HG02852 (cell line): ENCODE results near the gene PITPNM3.
"Not testable (repeated sequence)": the region's sequence is repeated elsewhere in the genome, so short reads cannot be mapped to it uniquely, and the experiment has no call there.

Experiments
- ATAC-seq: cut with Tn5 transposase; IDR thresholded peaks from one replicate; pipeline ENCODE4 v1.9.1; 2021; ENCODE audit warnings: mild to moderate bottlenecking, moderate library complexity; ENCODE audit not compliant: unreplicated experiment

The PITPNM3 gene

DNA sequence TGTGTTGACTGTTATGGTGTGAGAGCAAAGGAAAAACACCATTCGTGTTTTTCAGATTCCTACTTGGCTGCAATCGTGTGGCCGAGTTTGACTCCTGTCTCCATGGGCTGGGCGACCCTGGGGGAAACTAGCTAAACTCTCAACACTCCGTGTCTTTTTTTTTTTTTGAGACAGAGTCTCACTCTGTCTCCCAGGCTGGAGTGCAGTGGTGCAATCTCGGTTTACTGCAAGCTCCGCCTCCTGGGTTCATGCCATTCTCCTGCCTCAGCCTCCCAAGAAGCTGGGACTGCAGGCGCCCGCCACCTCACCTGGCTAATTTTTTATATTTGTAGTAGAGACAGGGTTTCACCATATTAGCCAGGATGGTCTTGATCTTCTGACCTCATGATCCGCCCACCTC lies 73.6 kb downstream of the PITPNM3 start:
- not testable (repeated sequence) for ATAC-seq

DNA sequence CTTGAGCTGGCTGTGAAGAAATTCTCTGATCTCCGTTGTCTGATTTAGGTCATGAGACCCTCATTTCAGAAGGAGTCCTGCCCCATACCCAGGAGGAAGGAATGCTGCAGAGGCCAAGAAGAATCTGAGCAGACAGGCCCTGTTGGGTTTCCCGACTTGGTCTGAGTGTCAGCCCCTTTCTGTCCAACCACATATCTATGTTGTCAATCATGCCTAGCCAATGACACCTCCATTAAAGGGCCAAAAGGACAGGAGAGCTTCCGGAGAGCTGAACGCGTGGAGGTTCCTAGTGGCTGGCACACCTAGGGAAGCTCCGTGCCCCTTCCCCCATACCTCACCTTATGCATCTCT lies 74.3 kb downstream of the PITPNM3 start:
- no peak for ATAC-seq

DNA sequence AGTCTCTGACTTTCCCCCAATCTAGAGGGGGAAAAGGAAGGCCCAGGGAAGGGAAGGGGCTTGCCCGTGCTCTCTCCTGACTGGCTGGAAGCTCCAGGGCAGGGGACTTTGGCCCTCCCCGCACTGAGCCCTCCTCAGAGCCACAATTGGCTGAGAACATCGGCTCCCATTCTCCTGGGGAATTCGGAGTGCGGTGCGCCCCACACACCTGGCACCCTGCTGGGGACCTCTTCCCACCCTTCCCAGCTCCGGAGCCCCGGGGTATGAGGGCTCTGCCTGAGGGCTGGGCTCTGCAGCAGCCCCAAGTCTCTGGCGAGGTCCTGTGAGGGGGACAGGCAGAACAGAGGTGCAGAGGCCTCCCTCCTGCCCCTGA lies 76.1 kb downstream of the PITPNM3 start:
- no peak for ATAC-seq

DNA sequence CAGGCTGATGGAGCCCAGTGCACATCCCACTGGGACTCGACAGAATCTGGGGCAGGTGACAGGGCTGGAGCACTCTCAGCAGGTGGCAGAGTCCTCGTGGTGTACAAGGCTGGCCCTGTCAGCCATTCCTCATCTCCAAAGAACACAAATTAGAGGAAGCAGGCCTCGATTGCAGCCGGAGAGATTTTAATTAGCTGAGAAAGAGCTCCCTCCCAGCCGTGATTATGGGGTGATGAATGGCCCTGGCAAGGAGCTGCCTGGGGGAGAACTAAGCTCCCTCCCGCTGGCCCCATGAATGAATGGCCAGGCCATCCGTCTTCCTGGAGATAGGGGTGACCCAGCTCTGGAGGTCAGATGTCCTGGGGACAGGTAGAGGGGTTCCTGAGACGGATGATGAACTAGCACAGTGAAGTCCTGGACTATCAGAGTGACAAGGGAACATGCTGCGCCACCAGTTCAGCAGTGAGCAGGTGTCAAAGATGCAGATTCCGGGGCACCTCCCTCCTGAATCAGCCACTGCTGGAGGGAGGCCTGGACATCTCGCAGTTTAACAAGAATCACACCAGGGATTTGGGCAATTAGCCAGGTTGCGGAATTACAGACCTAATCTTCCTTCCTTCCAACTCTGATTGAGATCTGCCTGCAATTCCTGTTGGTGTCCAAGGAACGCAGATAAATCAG lies 76.6 kb downstream of the PITPNM3 start:
- no peak for ATAC-seq

DNA sequence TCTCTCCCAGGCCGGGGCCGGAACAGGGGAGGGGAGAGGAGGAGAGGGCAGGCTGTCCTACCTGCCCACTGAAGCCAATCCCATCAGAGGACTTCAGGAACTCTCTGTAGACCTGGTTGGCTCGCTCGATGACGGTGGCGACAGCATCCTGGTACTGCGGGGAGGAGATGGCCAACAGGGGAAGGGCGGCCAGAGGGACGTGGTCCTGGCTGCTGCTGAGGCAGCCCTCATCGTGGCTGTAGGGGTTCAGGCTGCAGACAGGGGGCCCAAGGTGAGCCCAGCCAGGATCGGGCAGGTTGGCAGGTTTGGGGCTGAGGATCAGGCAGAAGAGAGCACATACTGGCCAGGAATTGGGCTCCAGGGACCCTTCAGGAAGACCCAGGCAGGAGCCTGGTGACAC lies 77.9 kb downstream of the PITPNM3 start:
- ATAC-seq: no peak

DNA sequence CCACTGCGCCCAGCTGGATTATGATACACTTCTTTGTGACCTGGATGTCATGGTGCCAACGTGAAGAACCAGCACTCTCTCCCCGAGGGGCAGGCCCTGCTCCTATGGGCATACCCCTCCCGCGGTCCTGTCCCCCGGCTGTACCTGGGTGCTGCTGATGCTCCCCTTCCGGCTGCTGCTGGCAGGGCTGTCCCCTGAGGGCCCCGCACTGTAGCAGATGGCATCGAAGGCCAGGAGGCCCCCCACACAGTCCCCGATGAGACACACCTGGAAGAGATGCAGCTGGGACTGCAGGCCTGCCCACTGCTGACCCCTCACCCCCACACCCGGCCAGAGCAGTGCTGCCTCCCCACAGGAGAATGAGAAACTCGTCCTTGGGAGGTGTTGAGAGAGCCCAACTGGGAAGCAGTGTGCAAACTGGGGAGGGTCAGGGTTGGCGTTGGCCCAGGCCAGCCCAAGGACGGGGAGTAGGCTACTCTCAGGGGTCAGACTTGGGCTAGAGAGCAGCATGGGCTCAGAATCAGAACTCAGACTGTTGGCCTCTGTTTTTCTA lies 78.4 kb downstream of the PITPNM3 start:
- no peak for ATAC-seq

DNA sequence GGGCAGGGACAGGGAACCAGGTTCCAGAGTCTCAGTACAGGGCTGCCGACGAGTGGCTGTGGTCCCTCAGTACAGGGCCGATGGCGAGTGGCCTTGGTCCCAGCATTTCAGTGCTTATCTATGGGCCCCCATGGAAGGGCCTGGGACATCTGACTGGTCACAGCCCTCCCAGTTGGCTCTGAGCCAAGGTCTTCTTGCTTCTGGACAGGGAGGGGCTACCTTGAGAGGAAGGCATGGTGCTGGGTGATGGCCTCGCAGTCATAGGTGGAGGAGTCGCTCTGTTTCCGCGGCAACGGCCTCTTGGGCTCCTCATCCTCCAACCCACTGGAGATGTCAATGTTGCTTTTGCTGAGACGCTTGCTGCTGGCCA lies 79.6 kb downstream of the PITPNM3 start:
- no peak for ATAC-seq

DNA sequence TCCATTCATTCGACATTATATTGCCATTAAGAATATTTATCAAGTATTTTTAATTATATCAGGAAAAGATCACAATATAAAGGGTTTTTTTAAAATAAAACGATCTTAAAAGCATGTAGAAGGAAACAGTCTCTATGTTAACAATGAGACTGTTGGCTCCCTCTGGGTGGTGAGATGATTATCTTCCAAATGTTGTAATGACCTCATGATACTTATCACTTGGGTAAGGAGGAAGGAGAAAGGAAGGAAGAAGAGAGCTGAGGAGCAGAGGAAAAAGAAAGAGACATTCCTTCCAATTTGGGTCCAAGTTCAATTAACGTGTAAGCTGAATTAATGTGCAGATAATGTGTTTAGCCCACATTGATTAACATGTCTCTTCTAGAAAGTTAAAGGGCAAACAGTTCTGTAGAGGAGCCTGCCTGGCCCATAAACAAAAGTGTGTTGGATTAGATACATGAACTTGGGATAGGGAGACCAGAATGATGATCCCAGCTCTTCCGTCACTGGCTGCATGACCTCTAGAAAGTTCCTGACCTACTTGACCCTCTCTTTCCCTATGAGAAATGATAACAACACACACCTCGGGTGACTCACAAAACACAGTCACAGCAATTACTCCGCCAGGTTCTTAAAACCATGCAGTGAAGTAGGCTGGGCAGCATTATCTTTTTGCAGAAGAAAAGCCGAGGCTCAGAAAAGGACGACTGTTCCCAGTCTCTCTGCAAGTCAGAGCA lies 80.1 kb downstream of the PITPNM3 start:
- ATAC-seq: no peak

DNA sequence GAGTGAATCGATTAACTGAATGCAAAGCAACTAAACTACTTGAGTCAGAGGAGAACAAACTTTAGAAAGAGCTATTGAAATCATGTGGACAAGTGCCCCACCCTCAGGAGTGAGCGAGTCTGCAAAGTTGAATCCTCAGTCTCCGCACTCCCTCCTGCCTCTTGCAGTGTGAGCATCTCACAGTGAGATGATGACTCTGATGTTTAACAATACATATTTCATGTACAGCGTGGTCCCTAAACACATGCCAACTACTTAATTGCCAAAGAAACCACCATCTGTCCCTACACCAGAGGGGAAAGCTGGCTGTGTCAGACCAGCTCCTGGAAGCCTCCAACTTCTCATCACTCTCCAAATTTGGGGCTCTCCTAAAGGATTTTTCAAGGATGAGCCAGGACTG lies 80.9 kb downstream of the PITPNM3 start:
- ATAC-seq: no peak

DNA sequence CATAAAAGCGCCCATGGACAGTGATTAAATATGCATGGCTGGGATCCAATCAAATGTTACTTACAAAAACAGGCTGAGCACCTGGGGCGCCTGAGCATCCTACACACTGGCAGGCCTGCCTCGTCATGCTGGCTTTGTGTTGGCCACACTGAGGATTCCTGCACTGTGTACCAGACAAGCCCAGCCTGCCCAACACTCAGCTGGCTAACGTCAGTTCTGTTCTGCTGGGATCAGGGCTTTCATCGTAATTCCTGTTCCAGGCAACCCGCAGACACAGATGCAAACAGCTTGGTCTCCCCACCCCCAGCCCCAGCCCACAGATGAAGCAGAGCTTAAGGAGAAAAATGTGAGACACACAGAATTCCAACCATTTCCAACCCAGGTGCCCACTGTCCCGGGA lies 81.4 kb downstream of the PITPNM3 start:
- no peak for ATAC-seq

DNA sequence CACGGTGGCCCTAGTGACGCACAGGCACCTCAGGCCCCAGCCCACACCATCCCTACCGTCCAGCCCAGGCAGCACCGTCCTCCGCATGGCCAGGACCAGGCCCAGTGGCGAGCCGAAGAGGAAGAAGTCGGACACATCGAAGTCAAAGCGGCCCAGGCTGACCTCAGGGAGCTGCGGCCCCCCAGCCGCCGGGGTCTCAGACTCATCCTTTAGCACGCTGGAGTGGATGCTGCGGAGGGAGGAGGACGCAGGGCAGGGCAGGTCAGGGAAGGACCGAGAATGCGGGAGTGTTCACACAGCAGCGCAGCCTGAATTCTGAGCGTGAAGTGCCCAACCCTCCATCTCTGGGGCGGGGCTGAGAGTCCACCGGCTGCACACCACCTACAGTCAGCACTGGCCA lies 82.0 kb downstream of the PITPNM3 start:
- ATAC-seq: no peak

DNA sequence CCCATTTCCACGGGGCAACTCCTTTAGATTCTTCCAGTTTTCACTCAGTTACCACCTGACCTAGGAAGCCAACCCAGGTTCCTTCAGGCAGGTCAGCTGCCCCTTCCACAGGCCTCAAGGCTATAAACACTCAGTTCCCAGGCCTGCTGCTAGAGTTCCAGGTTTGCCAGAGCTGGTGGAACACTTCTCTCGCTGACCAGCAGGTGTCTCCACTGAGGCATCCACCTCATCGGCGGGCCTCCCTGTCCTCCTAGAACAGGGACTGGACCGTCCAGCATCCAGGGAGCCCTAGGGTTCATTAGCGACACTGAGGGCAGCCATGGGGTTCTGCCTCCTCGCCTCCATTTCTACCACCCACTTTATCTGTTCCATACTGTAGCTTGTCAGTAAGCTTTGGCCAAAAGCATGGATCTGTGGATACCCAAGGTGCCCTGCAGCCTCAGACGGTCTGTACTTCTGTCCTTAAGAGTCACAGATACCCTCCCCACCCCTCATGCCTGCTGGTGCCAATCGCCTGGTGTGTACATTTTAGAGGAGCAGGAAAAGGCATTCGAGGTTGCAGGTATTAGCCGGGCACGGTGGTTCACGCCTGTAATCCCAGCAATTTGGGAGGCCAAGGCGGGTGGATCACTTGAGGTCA lies 83.1 kb downstream of the PITPNM3 start:
- ATAC-seq: no peak

DNA sequence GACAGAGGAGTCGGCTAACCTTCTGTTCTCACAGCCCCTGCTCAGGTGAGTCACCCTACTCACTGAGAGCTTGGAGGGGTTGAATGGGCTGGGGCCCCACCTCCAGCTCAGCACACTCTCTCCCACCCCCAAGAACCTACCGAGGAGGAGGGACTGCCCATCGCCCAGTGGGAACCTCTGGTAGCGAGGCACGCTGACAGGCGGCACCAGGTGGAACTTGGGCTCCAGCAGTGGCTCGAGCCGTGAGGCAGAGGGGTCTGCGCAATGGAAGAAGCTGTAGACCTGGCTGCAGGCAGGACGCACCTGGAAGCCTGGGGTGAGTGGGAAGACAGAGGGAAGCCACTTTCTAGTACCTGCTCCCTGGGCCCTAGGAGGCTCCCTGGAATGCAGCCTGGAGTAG lies 83.8 kb downstream of the PITPNM3 start:
- ATAC-seq: no peak

DNA sequence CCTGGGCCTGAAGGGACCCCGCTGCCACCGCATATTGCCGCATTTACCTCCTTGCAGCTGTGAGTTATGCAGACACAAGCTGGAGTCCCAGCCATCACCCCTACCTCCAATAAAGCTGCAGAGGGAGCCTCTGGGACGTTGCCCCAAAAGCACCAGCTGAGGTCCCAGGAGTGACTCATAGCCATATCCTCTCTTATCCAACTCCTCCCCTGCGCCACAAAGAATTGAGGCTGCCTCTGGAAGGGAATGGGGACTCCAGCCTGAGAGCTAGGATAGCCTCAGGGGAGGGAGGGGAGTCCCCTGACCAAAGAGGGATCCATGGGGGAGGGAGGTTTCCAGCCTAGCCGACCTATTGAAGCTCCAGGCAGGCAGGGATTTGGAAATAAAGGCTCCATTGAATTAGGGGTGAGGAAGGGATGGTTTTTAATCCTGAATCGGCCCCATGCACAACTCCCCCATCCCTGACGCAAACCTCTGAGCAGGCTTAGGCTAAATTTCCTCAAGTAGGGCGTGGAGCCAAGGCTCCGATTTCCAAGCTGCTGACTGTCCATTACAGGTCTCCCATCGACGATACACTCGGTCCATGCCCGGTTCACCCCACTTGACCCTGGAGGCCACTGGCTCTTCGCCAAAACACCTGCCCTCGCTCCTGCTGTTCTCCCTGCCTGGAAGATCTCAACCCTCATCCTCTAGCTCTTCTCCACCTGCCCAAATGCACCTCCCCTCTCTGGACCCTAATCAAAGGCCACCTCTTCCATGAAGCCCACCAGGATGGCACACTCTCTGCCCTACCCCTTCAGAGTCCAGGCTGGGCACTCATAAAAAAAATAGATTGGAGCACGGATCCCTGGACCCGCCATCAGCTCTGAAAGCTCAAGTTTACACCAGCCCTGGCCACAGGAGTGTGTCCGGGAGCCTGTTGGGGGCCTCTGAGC lies 84.6 kb downstream of the PITPNM3 start:
- no peak for ATAC-seq

DNA sequence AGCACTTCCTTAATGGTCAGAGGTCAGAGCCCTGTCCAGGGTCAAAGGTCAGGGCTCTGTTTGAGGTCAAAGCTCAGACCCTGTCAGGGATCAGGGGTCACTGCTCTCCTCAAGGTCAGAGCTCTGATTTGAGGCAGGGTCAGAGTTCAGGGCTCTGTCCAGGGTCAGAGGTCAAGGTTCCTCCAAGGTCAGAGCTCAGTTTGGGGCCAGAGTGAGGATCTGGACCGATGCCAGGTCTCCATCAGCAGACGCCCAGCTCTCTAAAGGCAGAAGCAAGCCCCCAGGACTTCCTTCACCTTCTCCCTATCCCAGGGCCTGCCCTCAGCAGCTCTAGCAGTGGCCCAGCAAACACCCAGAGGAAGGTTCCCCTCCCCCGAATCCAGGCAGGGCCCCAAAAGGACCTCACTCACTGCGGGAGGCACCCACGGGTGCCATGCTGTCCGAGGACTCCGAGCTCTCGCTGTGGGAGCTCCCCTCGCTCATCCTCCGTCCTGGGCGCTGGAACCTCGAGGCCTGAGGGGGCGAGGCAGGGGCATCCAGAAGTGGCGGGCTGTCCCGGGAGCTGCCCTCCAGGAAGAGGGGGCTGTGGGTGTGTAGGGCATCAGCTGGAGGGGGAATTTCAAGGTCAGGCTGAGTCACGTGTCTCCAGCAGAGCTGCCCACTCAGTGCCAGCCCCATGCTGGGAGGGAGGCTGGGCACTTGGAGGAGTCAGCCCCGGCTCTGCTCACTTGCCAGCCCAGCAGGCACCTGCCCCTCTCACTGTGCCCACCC lies 85.4 kb downstream of the PITPNM3 start:
- no peak for ATAC-seq

DNA sequence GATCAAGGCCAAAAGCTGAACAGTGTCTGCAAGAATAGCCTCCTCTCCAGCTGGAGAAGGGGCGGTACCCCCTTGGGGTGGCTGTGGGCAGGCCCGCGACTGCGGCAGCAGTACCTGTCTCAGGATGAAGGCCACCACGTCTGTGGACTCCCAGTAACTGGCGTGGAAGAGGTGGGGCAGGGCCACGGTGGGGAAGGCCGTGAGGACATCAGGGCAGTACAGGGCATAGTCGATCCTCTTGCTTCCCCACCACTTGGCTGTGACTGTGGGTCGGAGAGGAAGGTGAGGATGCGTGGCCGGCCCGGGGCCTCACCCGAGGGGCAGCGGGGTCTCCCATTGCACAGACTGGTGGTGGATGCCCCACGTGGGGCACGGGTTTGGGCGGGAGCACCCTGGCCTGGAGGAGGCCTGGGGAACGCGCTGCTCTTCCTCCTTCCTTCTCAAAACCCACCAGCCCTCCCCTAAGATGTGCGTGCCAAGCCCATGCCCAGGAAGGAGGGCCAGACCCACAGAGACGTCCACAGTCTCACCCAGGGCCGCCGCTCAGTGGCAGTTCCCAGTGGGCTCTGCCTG lies 86.1 kb downstream of the PITPNM3 start:
- ATAC-seq: no peak

DNA sequence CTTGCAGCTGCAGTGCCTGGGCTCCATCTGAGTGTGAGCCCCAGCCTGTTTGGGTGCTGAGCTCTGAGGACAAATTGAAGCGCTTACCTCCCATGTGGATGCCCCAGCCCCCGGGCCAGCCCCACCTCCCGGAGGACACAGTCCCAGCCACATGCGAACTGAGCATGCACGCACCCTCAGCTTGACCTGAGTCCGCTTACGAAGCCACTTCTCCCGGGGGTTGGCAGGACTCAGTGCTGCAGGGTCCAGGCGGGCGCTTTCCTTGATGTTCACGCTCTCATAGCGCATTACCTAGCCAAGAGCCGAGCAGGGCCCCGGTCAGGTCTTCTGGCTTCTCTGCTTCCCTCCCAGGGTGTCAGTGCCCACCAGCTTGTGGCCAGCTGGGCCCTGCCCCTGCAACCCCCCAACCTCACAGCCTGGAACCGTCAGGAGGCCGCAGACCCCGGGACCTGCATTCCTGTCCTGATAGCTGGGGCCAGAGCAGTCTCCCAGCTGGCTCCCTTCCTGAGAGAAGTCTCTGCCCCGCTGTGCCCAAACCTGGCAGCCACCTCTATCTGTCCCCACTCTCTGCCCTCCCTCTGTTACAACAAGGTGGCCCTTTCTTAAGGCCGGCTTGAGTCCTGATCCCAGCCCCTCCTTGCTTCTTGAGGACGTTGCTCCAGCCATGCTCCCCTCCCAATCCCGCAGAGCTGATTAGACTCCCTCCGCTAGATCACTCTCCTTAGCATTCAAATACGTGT lies 88.1 kb downstream of the PITPNM3 start:
- no peak for ATAC-seq

DNA sequence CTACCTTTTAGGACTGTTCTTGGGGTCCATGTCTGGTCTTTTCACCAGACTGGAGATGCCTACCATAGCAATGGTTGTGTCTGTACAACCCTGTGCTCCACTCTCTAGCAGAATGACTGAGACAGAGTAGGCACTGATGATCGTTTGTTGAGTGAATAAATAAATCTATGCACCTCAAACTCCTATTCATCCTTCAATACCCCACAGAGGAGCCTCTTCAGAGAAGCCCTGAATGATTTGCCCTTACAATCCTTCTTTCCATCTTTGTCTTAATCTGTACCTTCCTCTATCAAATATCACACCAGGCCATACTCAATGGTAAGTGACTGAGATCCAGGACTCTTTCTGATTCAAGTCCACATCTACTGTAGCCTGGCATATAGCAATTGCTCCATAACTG lies 88.8 kb downstream of the PITPNM3 start:
- no peak for ATAC-seq
